ENCODE results near the gene IL15RA.
"Not testable (repeated sequence)": the region's sequence is repeated elsewhere in the genome, so short reads cannot be mapped to it uniquely, and the experiment has no call there.

IL15RA gene

DNA sequence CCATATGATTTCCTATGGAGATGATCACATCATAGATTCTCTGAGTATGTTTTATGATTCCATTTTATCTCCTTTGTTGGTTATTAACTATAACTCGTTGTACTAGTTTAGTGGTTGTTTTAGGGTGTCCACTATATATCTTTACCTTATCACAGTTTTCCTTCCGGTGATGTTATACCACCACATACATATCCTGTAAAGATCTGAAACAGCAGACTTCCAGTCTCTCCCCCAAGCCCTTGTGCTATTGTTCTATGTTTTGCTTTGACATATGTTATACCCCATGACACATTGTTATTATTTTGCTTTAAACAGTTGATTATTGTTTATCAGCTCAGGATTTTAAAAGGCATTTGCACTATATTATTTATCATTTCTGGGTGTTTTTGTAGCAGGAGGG, 7.3 kb downstream of the IL15RA start:
- no peak for DNase-seq (ENCODE audit: low read depth in 2 of 2)

DNA sequence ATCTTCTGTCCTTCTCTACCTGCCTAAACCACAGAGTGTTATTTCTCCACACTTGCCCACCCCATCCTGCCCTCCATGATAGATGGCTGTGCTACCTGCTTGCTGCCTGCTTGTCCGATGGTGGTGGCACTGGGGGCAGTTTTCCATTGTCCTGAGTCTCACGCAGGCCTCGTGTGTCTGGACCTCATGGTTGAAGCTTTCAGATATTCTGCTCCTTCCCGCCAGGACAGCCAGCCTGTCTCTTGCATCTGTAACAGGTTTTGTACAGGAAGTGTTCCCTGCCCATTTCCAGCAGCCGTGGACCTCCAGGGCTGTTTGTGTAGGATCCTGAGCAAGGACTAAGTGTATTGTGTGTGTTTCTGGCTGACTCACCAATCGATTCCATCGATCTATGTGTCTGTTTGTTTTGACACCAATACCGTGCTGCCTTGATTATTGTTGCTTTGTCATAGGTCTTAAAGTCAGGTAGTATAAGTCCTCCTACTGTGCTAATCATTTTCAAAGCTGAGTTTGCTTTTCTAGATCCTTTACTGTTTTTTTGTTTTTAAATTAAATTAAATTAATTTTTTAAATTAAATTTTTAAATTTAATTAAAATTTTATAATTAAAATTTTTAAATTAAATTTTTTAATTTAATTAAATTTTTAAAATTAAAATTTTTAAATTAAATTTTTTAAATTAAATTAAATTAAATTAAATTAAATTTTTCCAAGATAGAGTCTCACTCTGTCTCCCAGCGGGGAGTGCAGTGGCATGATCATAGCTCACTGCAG, 8.5 kb downstream of the IL15RA start:
- DNase-seq (ENCODE audit: low read depth in 2 of 2): no peak

DNA sequence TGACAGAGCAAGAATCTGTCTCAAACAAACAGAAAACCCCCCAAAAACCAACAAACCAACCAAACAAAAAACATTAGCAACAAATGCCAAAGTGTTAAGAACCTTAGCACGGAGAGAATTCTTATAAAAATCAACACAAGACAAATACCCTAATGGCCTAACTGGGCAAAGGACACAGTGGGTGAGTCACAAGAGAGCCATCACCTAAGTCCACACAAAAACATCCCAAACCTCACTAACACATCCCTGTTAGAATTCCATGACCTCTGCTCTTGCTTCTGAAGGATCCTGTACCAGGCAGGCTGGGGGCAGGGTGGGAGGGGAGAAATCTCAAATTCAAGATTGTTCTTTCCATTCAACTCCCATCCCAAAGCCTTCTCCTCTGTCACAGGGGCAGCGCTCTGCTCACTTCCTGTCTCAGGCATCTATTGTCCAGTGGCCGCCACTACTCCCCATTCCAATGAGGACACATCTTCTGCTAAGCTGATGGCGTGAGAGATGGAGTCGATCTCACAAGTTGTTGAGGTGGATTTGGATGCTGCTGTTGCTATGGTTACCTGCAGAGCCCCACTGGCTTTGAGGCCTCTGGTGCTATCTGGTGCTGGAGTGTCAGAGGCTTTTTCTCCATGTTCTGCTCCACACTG, 9.2 kb downstream of the IL15RA start:
- no peak for DNase-seq (ENCODE audit: low read depth in 2 of 2)

DNA sequence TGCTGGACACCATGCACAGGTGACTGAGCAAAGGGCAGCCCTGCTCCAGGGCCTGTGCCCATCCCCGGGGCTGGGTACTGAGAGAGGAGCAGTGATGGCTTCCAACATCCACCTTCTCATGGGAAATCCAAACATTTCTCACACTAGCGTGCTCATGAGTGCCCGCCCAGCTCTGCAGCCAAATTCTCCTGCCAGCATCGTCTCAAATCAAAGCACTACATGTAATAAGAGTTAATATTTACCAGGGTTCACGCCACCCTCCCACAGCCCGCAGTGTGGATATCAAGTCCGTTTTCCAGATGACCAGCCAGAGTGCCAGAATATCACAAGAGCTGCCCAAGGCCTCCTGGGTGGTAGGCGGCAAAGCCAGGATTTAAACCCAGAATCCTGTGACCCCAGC, 12.1 kb downstream of the IL15RA start:
- DNase-seq (ENCODE audit: low read depth in 2 of 2): no peak

GRCh38 chr10:5964736-5965135, 12.6 kb downstream of the IL15RA start:
- no peak for DNase-seq (ENCODE audit: low read depth in 2 of 2)

GRCh38 chr10:5963591-5963990, 13.8 kb downstream of the IL15RA start:
- no peak for DNase-seq (ENCODE audit: low read depth in 2 of 2)

GRCh38 chr10:5963071-5963470, 14.3 kb downstream of the IL15RA start:
- no peak for DNase-seq (ENCODE audit: low read depth in 2 of 2)

DNA sequence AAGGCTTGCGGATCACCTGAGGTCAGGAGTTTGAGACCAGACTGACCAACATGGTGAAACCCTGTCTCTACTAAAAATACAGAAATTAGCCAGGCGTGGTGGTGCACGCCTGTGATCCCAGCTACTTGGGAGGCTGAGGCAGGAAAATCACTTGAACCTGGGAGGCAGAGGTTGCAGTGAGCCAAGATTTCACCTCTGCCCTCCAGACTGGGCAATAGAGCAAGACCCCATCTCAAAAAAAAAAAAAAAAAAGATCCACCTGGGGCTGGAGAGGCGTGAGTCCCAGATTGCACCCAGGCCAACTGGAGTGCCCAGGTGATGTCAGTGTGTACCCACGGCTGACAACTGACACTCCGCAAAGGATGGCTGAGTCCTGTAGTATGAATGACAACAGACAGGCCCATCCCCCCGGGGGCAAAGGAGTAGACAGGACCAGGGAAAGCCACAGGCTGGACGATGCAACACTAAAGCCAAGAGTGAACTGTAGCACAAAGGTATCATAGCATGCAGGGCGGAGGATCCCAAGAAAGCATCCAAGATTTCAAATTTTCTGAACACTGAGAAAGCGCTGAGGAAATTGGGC, 14.9 kb downstream of the IL15RA start:
- DNase-seq (ENCODE audit: low read depth in 2 of 2): not testable (repeated sequence)

- DNase-seq (ENCODE audit: low read depth in 2 of 2): no peak
Observed at GRCh38 chr10:5961405-5962100, 15.8 kb downstream of the IL15RA start.

- not testable (repeated sequence) for DNase-seq (ENCODE audit: low read depth in 2 of 2)
Observed at GRCh38 chr10:5960973-5961275, 16.4 kb downstream of the IL15RA start.

- no peak for DNase-seq (ENCODE audit: low read depth in 2 of 2)
Observed at GRCh38 chr10:5960070-5960972, 17.0 kb downstream of the IL15RA start.

DNA sequence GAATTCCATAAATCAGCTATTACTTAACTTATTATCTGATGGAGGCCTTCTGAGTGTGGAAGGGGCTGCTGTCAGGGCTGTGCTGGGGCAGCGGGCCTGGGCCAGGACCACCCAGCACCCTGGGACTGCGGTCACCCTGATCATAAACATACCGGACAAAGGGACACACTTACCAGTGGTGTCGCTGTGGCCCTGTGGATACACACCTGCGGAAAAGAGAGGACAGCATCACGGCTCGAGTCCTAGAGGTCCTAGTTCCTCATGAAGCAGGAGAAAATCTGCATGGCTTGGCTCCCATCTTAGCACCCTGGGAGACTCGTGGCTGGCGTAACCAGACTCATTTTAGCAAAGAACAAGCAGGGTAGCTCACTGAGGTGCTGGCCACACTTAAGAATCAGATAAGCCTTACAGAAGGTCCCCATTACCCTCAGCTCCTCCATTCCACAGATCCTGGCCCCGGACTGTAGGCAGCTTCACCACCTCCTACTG, 17.7 kb downstream of the IL15RA start:
- DNase-seq (ENCODE audit: low read depth in 2 of 2): no peak

DNA sequence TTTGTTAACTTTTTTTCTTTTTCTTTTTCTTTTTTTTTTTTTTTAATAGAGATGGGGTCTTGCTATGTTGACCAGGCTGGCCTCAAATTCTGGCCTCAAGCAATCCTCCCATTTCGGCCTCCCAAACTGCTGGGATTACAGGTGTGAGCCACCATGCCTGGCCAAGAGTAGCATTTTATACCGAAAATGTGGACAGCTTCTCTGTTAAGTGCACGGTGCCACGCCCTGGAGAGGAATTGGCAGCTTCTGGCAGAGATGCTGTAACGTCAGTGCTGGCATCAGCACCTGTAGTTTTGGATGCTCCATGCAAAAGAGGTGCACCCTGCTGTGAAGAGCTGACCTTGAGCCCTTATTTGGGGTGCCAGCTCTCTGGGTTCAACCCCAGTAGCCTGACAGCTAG, 18.2 kb downstream of the IL15RA start:
- no peak for DNase-seq (ENCODE audit: low read depth in 2 of 2)

GRCh38 chr10:5958675-5959074, 18.7 kb downstream of the IL15RA start:
- DNase-seq (ENCODE audit: low read depth in 2 of 2): no peak

DNA sequence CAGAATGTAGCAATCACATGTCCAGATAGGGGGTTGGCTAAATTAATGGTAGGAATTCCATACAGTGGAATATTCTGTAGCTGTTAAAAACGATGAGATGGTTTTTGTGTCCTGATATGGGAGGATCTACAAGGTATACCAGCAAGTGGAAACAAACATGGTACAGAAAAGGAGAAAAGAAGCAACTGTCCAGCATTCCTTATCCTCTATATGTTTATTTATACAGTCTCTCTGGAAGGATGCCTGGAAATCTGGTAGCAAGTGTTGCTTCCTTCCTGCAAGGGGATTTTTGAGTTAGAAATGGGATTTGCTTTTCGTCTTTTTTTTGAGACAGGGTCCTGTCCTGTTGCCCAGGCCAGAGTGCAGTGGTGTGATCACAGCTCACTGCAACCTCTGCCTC, 19.3 kb downstream of the IL15RA start:
- no peak for DNase-seq (ENCODE audit: low read depth in 2 of 2)

DNA sequence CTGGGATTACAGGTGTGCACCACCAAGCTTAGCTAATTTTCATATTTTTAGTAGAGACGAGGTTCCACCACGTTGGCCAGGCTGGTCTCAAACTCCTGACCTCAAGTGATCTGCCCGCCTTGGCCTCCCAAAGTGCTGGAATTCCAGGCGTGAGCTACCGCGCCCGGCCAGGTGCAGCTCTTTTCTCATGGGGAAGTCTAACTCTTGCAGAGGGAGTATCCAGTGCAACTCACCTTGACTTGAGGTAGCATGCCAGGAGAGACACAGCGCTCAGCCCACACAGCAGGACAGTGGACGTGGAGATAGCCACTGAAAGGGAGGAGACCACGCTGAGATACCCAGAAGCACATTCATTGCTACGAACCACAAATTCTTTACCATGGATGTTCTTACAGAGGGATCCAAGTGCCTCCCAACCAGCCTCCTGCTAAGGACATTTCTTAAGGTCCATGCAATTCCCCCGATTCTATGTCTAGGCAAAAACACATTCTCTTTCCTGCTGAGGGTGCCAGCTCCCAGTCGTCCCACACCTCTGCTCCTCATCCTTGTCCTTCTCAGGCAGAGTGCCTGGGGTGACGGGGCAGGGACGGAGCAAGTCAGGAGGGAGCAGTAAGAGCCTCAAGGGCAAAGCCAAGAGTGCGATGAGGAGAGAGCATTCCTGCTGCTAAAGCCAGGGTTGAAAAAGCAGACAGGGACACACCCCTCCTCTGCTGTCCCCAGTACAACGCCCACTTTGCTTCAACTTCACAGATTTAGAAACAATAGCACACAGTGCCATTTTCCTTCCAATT, 21.0 kb downstream of the IL15RA start:
- no peak for DNase-seq (ENCODE audit: low read depth in 2 of 2)

DNA sequence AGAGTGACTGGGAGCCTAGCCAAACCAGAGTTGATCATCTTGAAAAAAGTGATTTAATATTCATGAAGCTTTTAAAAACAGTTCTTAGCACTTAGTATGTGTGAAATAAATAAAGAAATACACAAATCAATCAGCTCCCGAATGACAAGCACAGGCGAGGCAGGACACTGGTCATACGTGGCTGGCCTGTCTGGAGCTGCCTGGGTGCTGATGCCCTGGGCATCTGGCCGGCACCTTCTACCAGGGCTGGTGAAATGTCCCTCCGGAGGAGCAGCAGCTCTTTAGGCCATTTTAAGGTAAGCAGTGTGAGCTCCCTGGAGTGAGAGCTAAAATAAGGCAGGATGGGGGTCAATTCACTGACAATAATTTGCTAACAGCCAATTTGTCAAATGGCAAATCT, 23.7 kb downstream of the IL15RA start:
- no peak for DNase-seq (ENCODE audit: low read depth in 2 of 2)

- DNase-seq (ENCODE audit: low read depth in 2 of 2): no peak
Observed at GRCh38 chr10:5952731-5953385, 24.5 kb downstream of the IL15RA start.

GRCh38 chr10:5951721-5952407, 25.5 kb downstream of the IL15RA start:
- no peak for DNase-seq (ENCODE audit: low read depth in 2 of 2)
